Measurements from ENCODE around the gene ILDR1. TPM values are rescaled to one million over a fixed set of nuclear protein-coding genes. Genes with fewer than 3 reads are reported as not detected.

ILDR1 gene
- total and polyA plus RNA-seq, 2 of the 4 experiments (the other 2 are of a cell fraction) = not detected

GRCh38 chr3:122024800-122025199 lies 2.8 kb upstream of the ILDR1 start:
- in situ Hi-C loops (cut with MboI; ENCODE audit: low sequenced_read_pairs) = no loop called here
- no peaks in the 10 kb centered on the region for H4K20me1 ChIP-seq (ENCODE audit: insufficient read depth, low read length)
- no peaks in the 10 kb centered on the region for H3K36me3 ChIP-seq (ENCODE audit: control insufficient read depth, insufficient read depth, low read length)
- TF ChIP-seq CEBPB (IDR thresholded peaks at IDR 0.05; ENCODE audit: low read depth, low read length) = no peak
- TF ChIP-seq RFX5 (IDR thresholded peaks at IDR 0.05; ENCODE audit: low read depth, low read length) = no peak
- TF ChIP-seq, protein P1, sequence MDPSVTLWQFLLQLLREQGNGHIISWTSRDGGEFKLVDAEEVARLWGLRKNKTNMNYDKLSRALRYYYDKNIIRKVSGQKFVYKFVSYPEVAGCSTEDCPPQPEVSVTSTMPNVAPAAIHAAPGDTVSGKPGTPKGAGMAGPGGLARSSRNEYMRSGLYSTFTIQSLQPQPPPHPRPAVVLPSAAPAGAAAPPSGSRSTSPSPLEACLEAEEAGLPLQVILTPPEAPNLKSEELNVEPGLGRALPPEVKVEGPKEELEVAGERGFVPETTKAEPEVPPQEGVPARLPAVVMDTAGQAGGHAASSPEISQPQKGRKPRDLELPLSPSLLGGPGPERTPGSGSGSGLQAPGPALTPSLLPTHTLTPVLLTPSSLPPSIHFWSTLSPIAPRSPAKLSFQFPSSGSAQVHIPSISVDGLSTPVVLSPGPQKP (IDR thresholded peaks at IDR 0.05; ENCODE audit: borderline replicate concordance, low read depth, low read length) = no peak
- no peak for TF ChIP-seq BHLHE40 (IDR thresholded peaks at IDR 0.05; ENCODE audit: low read depth, low read length)
- no peak for TF ChIP-seq RCOR1 (IDR thresholded peaks at IDR 0.05; ENCODE audit: insufficient replicate concordance, low read length)
- TF ChIP-seq MAFK (IDR thresholded peaks at IDR 0.05; ENCODE audit: low read depth, low read length) = no peak
- no peak for TF ChIP-seq MXI1 (IDR thresholded peaks at IDR 0.05; ENCODE audit: borderline replicate concordance, low read depth, low read length)
- TF ChIP-seq CTCF (conservative IDR thresholded peaks at IDR 0.05; ENCODE audit: low read depth, low read length) = no peak
- TF ChIP-seq MAZ (IDR thresholded peaks at IDR 0.05; ENCODE audit: borderline replicate concordance, low read depth, low read length) = no peak
- no peak for TF ChIP-seq POLR2A (IDR thresholded peaks at IDR 0.05; ENCODE audit: low read depth, low read length)
- no peak for TF ChIP-seq SMC3 (IDR thresholded peaks at IDR 0.05; ENCODE audit: low read depth, low read length)
- no peak for TF ChIP-seq CHD1 (IDR thresholded peaks at IDR 0.05; ENCODE audit: low read depth, low read length)
- TF ChIP-seq RAD21 (IDR thresholded peaks at IDR 0.05; ENCODE audit: low read length) = no peak
- no peak for TF ChIP-seq FOS (IDR thresholded peaks at IDR 0.05; ENCODE audit: low read depth, low read length)
- BruUV-seq (replicated peaks) = no TSS peak
- H2AK5ac ChIP-seq (ENCODE audit: low read depth, low read length) = no peak overlapping the region
- H2BK15ac ChIP-seq (ENCODE audit: low read depth, low read length) = no peak overlapping the region
- dilution Hi-C loops (cut with HindIII; ENCODE audit: low sequenced_read_pairs, unreplicated experiment) = no loop called here
- no peak overlapping the region for H4K5ac ChIP-seq (ENCODE audit: low read depth, low read length)
- H3K9me1 ChIP-seq (ENCODE audit: insufficient read depth, low read length) = no peaks in the 10 kb centered on the region
- POLR2A ChIA-PET (ENCODE audit: unreplicated experiment) = no interaction called here
- no peak overlapping the region for H3K23ac ChIP-seq (ENCODE audit: low read depth, low read length)
- no peak overlapping the region for H3K9ac ChIP-seq (ENCODE audit: low read depth, low read length)
- no peak for ATAC-seq (ENCODE audit: low read depth)
- H3K4me1 ChIP-seq (ENCODE audit: control insufficient read depth, insufficient read depth, low read length) = no peaks in the 10 kb centered on the region
- H3K4me3 ChIP-seq (ENCODE audit: insufficient read depth, low read depth, low read length) = no peak overlapping the region
- no peak overlapping the region for H2AK9ac ChIP-seq (replicated peaks; ENCODE audit: low read depth, low read length, poor library complexity)
- no peak overlapping the region for H3K56ac ChIP-seq (ENCODE audit: extremely low read depth, insufficient read depth, low read length)
- H2BK5ac ChIP-seq (ENCODE audit: low read depth, low read length, poor library complexity, severe bottlenecking) = no peak overlapping the region
- no peaks in the 10 kb centered on the region for H3K79me1 ChIP-seq (ENCODE audit: low read depth in 1 of 2, low read length in 2 of 2)
- peaks cover 20% of the 10 kb centered on the region for H3K27me3 ChIP-seq (ENCODE audit: control insufficient read depth, insufficient read depth, low read length)
- H3K14ac ChIP-seq (replicated peaks; ENCODE audit: low read depth, low read length) = no peak overlapping the region
- WGBS, 2 experiments (ENCODE audit: extremely low coverage in 2 of 2, insufficient read length in 1 of 2) = no CpG with 5 or more reads among the region's 2 CpGs
- H3K18ac ChIP-seq (ENCODE audit: low read depth, low read length) = no peak overlapping the region
- intact Hi-C loops (cut with micrococcal nuclease) = no loop called here
- no peak for DNase-seq
- no peak overlapping the region for H2BK20ac ChIP-seq (ENCODE audit: low read depth, low read length)
- no peak overlapping the region for H4K91ac ChIP-seq (ENCODE audit: insufficient read depth, low read depth, low read length)
- no peak overlapping the region for H2BK120ac ChIP-seq (ENCODE audit: low read depth, low read length)
- H4K8ac ChIP-seq (ENCODE audit: low read depth in 2 of 2, low read length in 2 of 2) = no peak overlapping the region
- H3K4ac ChIP-seq (ENCODE audit: low read depth, low read length) = no peak overlapping the region
- CTCF ChIA-PET = no interaction called here
- H3K27ac ChIP-seq (ENCODE audit: insufficient read depth, low read length) = no peak overlapping the region
- no peak overlapping the region for H3K4me2 ChIP-seq (ENCODE audit: low read depth, low read length)
- no peak overlapping the region for H2AFZ ChIP-seq (replicated peaks; ENCODE audit: low read length, poor library complexity)
- H3K9me3 ChIP-seq (ENCODE audit: control insufficient read depth, insufficient read depth, low read length) = no peaks in the 10 kb centered on the region
